GM06990 (cell line): ENCODE data around the gene RRBP1.

Experiments
- DNase-seq: peaks from one replicate; pipeline ENCODE4 v3.0.0-alpha.2; 2011; ENCODE audit not compliant: insufficient read length; ENCODE audit errors: extremely low read depth
- H3K27me3 ChIP-seq: replicated peaks from 2 replicates; pipeline ENCODE4 v1.6.0; 2011; ENCODE audit warnings: low read length; ENCODE audit not compliant: control insufficient read depth, insufficient read depth
- H3K36me3 ChIP-seq: 2 replicates; pipeline ENCODE4 v1.5.1; 2011; ENCODE audit warnings: low read length; ENCODE audit not compliant: control insufficient read depth, insufficient read depth
- H3K4me3 ChIP-seq: replicated peaks from 2 replicates; pipeline ENCODE4 v1.5.1; 2011; ENCODE audit warnings: low read depth, mild to moderate bottlenecking, control low read depth, low read length
- TF ChIP-seq, protein P1 (sequence below): IDR thresholded peaks from 2 replicates; pipeline ENCODE4 v1.5.1; 2011; ENCODE audit warnings: low read length, control low read depth, mild to moderate bottlenecking, inconsistent platforms; ENCODE audit not compliant: insufficient read depth, poor library complexity, severe bottlenecking

Gene RRBP1

DNA sequence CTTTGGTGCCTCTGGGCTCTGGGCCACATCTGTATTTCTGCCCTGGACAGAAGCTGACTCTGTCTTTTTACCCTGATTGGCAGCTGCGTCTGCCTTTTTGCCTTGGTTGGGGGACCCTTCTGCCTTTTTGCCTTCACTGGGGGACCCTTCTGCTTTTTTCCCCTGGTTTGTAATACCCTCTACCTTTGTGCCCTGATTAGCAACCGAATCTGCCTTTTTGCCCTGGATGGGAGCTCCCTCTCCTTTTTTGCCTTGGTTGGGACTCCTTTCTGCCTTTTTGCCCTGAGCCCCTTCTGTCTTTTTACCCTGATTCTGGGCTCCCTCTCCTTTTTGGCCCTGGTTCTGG lies 23.4 kb downstream of the RRBP1 start:
- H3K27me3 ChIP-seq, result no peaks in the 10 kb centered on the region
- TF ChIP-seq, protein P1, sequence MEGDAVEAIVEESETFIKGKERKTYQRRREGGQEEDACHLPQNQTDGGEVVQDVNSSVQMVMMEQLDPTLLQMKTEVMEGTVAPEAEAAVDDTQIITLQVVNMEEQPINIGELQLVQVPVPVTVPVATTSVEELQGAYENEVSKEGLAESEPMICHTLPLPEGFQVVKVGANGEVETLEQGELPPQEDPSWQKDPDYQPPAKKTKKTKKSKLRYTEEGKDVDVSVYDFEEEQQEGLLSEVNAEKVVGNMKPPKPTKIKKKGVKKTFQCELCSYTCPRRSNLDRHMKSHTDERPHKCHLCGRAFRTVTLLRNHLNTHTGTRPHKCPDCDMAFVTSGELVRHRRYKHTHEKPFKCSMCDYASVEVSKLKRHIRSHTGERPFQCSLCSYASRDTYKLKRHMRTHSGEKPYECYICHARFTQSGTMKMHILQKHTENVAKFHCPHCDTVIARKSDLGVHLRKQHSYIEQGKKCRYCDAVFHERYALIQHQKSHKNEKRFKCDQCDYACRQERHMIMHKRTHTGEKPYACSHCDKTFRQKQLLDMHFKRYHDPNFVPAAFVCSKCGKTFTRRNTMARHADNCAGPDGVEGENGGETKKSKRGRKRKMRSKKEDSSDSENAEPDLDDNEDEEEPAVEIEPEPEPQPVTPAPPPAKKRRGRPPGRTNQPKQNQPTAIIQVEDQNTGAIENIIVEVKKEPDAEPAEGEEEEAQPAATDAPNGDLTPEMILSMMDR, result no peak
- DNase-seq, result no peak
- peaks cover 17% of the 10 kb centered on the region for H3K36me3 ChIP-seq
- H3K4me3 ChIP-seq, result no peak overlapping the region

DNA sequence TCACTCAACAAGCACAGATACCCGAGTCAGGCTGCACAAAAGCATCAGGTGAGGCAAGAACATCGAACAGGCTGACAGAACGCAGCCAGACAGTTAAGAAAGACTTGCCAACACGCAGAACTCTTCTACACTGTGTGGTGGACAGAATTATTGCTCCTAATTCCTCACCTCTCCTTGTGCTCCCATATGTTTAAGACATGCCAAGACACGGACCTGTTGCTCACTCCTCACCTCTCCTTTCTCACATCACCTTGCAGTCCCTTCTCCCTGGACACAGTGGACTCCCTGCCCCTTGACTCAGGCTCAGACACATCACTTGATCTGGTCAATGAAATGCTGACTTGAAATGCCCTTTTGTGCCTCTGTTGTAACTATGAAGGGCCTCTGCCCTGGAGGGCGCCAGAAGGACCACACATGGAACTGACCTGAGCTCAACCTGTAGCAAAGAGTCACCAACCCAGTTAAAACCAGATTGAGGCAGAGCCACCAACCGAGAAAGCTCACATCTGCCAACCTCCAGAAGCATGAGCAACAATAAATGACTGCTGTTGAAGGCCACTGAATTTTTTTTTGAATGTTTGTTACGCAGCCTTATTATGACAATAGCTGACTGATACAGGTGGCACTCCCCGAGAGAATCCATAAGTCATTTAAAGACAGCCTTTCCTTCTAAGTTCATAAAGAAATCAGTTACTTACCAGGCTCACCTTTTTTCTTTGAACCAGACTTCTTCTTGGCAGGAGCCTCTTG lies 24.0 kb downstream of the RRBP1 start:
- DNase-seq, result no peak
- TF ChIP-seq, protein P1, result no peak
- H3K27me3 ChIP-seq, result no peaks in the 10 kb centered on the region
- peaks cover 18% of the 10 kb centered on the region for H3K36me3 ChIP-seq
- no peak overlapping the region for H3K4me3 ChIP-seq

DNA sequence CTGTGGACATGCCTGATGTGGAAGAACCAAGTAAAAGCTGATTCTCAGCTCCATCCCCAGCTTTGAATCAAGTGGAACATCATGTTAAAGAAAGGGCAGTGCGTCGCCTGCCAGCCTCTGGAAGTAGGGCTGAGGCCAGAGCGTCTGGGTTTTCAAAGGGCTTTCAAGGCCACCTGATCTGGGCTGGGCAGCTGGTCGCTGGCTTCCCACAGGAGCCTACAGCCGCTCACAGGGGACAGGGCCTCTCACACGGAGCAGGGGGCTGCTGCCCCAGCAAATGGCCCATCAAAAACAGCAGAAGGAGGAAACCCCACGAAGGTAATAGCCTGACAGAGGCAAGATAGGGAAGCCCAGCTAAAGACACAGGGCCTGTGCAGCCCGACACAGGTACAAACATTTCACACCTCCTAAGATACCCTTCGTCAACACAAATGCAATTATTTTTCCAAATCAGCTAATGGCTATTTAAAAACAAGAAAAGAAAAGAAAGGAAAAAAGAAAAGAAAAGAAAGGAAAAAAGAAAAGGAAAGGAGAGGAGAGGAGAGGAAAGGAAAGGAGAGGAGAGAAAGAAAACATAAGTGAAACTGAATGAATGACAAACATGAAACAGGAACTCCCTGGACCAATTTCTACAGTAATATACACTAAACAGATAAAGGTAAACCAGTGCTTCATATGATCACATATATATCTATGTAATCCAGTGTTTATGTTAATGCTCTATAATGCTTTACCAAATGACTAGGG lies 24.8 kb downstream of the RRBP1 start:
- Histone ChIP-seq H3K36me3 (peaks cover 18% of the 10 kb centered on the region), H3K4me3 (no peak overlapping the region), H3K27me3 (no peaks in the 10 kb centered on the region)
- no peak for DNase-seq
- TF ChIP-seq, protein P1, result no peak

DNA sequence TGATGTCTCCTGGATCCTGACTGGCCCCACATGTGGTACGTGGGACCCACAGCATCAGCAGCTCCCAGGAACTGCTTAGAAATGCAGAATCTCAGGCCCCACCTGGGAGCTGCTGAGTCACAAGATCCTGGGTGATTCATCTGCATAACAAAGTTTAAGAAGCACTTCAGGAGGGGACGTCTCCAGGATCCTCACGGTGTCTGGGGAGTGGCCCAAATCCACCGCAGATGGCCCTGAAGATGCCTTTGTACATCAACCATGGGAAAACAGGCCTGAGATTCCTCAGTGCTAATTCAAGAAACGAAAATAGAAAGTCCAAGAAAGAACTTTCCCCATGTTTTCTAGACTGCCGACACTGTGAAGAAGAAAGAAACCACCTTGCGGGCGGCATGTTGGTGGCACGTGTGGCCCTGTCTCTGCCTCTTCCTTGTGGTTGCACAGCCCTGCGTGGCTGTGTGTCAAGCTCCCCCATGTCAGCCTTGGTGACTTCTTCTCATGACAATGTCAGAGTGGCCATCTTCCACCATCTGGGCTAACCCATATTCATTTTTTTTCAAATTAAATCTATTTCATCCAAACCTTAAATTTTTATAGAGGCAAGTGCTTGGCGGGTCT lies 26.1 kb downstream of the RRBP1 start:
- TF ChIP-seq, protein P1, result no peak
- no peaks in the 10 kb centered on the region for H3K27me3 ChIP-seq
- no peak overlapping the region for H3K4me3 ChIP-seq
- no peak for DNase-seq
- peaks cover 20% of the 10 kb centered on the region for H3K36me3 ChIP-seq

DNA sequence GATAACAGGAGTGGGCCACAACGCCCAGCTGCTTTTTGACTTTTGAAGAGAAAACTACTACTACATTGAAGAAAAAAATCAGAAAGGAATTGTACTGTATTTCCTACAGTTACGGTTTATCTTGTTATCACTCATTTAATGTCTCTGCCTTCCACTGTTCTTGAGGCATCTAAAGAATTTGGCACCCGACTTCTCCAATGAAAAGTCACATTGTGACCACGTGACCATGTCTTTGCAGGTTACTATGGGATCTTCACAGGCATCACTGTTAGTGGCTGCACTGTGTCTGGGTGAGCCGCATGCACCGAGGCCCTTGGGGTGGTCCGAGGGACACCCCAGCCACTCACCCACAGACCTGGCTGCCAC lies 26.8 kb downstream of the RRBP1 start:
- peaks cover 20% of the 10 kb centered on the region for H3K36me3 ChIP-seq
- no peak for DNase-seq
- H3K27me3 ChIP-seq, result no peaks in the 10 kb centered on the region
- no peak overlapping the region for H3K4me3 ChIP-seq
- TF ChIP-seq, protein P1, result no peak
